MCF 10A (cell line): ENCODE results near the gene RBP3. TPM values are rescaled to one million over a fixed set of nuclear protein-coding genes. Genes with fewer than 3 reads are reported as not detected.

ENCODE experiments used
- BruUV-seq: library from RNA; stranded (reverse); fragments of 400-500 nt; replicated peaks from 2 replicates; lab custom pipeline; 2021; lab: Mats Ljungman, UMichigan
- CTCF ChIA-PET: fragments of 300-600 bp; sonication (Branson Sonifier 250); formaldehyde crosslinking; extraction: SDS; loops from one replicate; lab custom pipeline; 2021; ENCODE audit warnings: antibody characterized with exemption, inconsistent platforms; lab: Yijun Ruan, JAX
- POLR2A ChIA-PET: fragments of 300-600, 350-650 bp; sonication (Branson Sonifier 250); formaldehyde crosslinking; extraction: SDS; loops from one replicate; lab custom pipeline; 2020; ENCODE audit warnings: antibody characterized with exemption, inconsistent platforms; lab: Yijun Ruan, JAX
- DNase-seq: peaks from one replicate; pipeline ENCODE4 v3.0.0-alpha.2; 2018; ENCODE audit not compliant: unreplicated experiment
- H3K27ac Mint-ChIP-seq: one replicate; pipeline ENCODE4 v1.8.0; 2022; ENCODE audit warnings: mild to moderate bottlenecking, low read depth, mixed read lengths; ENCODE audit not compliant: unreplicated experiment
- H3K27me3 Mint-ChIP-seq: one replicate; pipeline ENCODE4 v1.8.0; 2022; ENCODE audit warnings: mixed read lengths; ENCODE audit not compliant: insufficient read depth, unreplicated experiment
- H3K36me3 Mint-ChIP-seq: one replicate; pipeline ENCODE4 v1.8.0; 2022; ENCODE audit warnings: mild to moderate bottlenecking, moderate library complexity, mixed read lengths; ENCODE audit not compliant: insufficient read depth, unreplicated experiment
- H3K4me1 Mint-ChIP-seq: one replicate; pipeline ENCODE4 v1.8.0; 2022; ENCODE audit warnings: mixed read lengths; ENCODE audit not compliant: insufficient read depth, unreplicated experiment
- H3K4me3 Mint-ChIP-seq: one replicate; pipeline ENCODE4 v1.8.0; 2022; ENCODE audit warnings: mild to moderate bottlenecking, moderate library complexity, mixed read lengths; ENCODE audit not compliant: unreplicated experiment
- H3K9me3 Mint-ChIP-seq: one replicate; pipeline ENCODE4 v1.8.0; 2022; ENCODE audit warnings: mixed read lengths; ENCODE audit not compliant: unreplicated experiment
- CTCF ChIP-seq: fragments of 200-600 bp; IDR thresholded peaks from one replicate; pipeline ENCODE4 v1.8.0; 2022; ENCODE audit warnings: antibody characterized with exemption, mild to moderate bottlenecking; ENCODE audit not compliant: unreplicated experiment
- intact Hi-C: fragments of 100-400 bp; cut with micrococcal nuclease; formaldehyde crosslinking; loops from 2 replicates; pipeline ENCODE4 v1.14.1; 2022
- total RNA-seq: library from RNA; stranded (reverse); gene quantifications from 2 replicates; pipeline ENCODE4 v1.2.3, GENCODE V29; 2022

The RBP3 gene
- total RNA-seq, 1 experiment from 2014 or later: not detected

- intact Hi-C loops: no loop called here
- TF ChIP-seq CTCF: no peak
- H3K27ac Mint-ChIP-seq: no peak overlapping the region
- ChIA-PET POLR2A (no interaction called here), CTCF (interaction anchor here (0.6 to 6.4 kb wide), 8 partner anchors 8 to 79 kb away, joined by 3 to 48 read pairs (median 5); no protein-coding TSS in a partner anchor)
- no peak overlapping the region for H3K4me3 Mint-ChIP-seq
- H3K36me3 Mint-ChIP-seq: no peaks in the 10 kb centered on the region
- H3K4me1 Mint-ChIP-seq: no peaks in the 10 kb centered on the region
- no peak for DNase-seq
- no peaks in the 10 kb centered on the region for H3K27me3 Mint-ChIP-seq
- no peaks in the 10 kb centered on the region for H3K9me3 Mint-ChIP-seq
- no TSS peak for BruUV-seq
Observed at GRCh38 chr10:47359626-47360418, 11.7 kb downstream of the RBP3 start.

- Mint-ChIP-seq H3K27ac (no peak overlapping the region), H3K4me3 (no peak overlapping the region), H3K4me1 (no peaks in the 10 kb centered on the region), H3K27me3 (no peaks in the 10 kb centered on the region), H3K36me3 (no peaks in the 10 kb centered on the region), H3K9me3 (no peaks in the 10 kb centered on the region)
- BruUV-seq: no TSS peak
- DNase-seq: no peak
- CTCF ChIA-PET: interaction anchor here (0.6 to 6.4 kb wide), 11 partner anchors 9 to 79 kb away, joined by 3 to 48 read pairs (median 4); no protein-coding TSS in a partner anchor
- POLR2A ChIA-PET: no interaction called here
- TF ChIP-seq CTCF: no peak
- intact Hi-C loops: no loop called here
Observed at GRCh38 chr10:47360419-47361040, 12.4 kb downstream of the RBP3 start.

- Mint-ChIP-seq H3K36me3 (no peaks in the 10 kb centered on the region), H3K27me3 (no peaks in the 10 kb centered on the region), H3K4me1 (no peaks in the 10 kb centered on the region), H3K9me3 (no peaks in the 10 kb centered on the region), H3K27ac (no peak overlapping the region), H3K4me3 (no peak overlapping the region)
- intact Hi-C loops: no loop called here
- TF ChIP-seq CTCF: peak; percentile 72
- ChIA-PET POLR2A (no interaction called here), CTCF (interaction anchor here (0.6 to 6.4 kb wide), 15 partner anchors 9 to 368 kb away, joined by 3 to 48 read pairs (median 5); no protein-coding TSS in a partner anchor)
- BruUV-seq: no TSS peak
- DNase-seq: peak; percentile 60
Observed at GRCh38 chr10:47361293-47361692, 13.1 kb downstream of the RBP3 start.

GRCh38 chr10:47362199-47362598 is 14.0 kb downstream of the RBP3 start:
- H3K4me3 Mint-ChIP-seq: no peak overlapping the region
- CTCF ChIA-PET: interaction anchor here (0.6 to 6.4 kb wide), 17 partner anchors 9 to 1370 kb away, joined by 3 to 48 read pairs (median 4); no protein-coding TSS in a partner anchor
- H3K36me3 Mint-ChIP-seq: no peaks in the 10 kb centered on the region
- no peak for DNase-seq
- no peaks in the 10 kb centered on the region for H3K4me1 Mint-ChIP-seq
- no TSS peak for BruUV-seq
- H3K27ac Mint-ChIP-seq: no peak overlapping the region
- POLR2A ChIA-PET: no interaction called here
- intact Hi-C loops: no loop called here
- no peak for TF ChIP-seq CTCF
- no peaks in the 10 kb centered on the region for H3K27me3 Mint-ChIP-seq
- H3K9me3 Mint-ChIP-seq: no peaks in the 10 kb centered on the region
